NT2/D1 (cell line): ENCODE data around the gene ZKSCAN3.
"Not testable (repeated sequence)": the region's sequence is repeated elsewhere in the genome, so short reads cannot be mapped to it uniquely, and the experiment has no call there.

Experiments used
- DNase-seq: peaks from one replicate; pipeline ENCODE4 v3.0.0-alpha.2; 2011; ENCODE audit warnings: low read depth, low spot score
- H3K27me3 ChIP-seq: 2 replicates; pipeline ENCODE4 v1.6.0; 2011; ENCODE audit warnings: mild to moderate bottlenecking; ENCODE audit not compliant: insufficient read length, insufficient read depth
- H3K36me3 ChIP-seq: 2 replicates; pipeline ENCODE4 v1.6.1; 2011; ENCODE audit warnings: mild to moderate bottlenecking, low read length, mixed read lengths; ENCODE audit not compliant: insufficient read depth, insufficient read length
- H3K4me1 ChIP-seq: 2 replicates; pipeline ENCODE4 v1.5.1; 2011; ENCODE audit not compliant: insufficient read depth, insufficient read length
- H3K4me3 ChIP-seq: 2 replicates; pipeline ENCODE4 v1.5.1; 2011; ENCODE audit warnings: low read depth; ENCODE audit not compliant: insufficient read length
- H3K9ac ChIP-seq: 2 replicates; pipeline ENCODE4 v1.6.0; 2011; ENCODE audit warnings: low read depth; ENCODE audit not compliant: insufficient read length
- H3K9me3 ChIP-seq: 2 replicates; pipeline ENCODE4 v1.5.1; 2011; ENCODE audit warnings: mild to moderate bottlenecking, low read length; ENCODE audit not compliant: insufficient read depth
- SUZ12 ChIP-seq: IDR thresholded peaks from 2 replicates; pipeline ENCODE4 v1.6.1; 2011; ENCODE audit not compliant: insufficient read length, insufficient read depth; ENCODE audit errors: extremely low read depth
- YY1 ChIP-seq: IDR thresholded peaks from 2 replicates; pipeline ENCODE4 v1.6.1; 2011; ENCODE audit not compliant: insufficient read length, insufficient read depth
- ZNF274 ChIP-seq: IDR thresholded peaks from 2 replicates; pipeline ENCODE4 v1.6.1; 2011; ENCODE audit warnings: mild to moderate bottlenecking, low read depth, low read length

ZKSCAN3 gene

GRCh38 chr6:28354688-28355554, 5.2 kb downstream of the ZKSCAN3 start:
- no peak for DNase-seq
- peaks cover 13% of the 10 kb centered on the region for H3K36me3 ChIP-seq
- no peaks in the 10 kb centered on the region for H3K27me3 ChIP-seq
- TF ChIP-seq YY1 = no peak
- TF ChIP-seq SUZ12 = no peak
- no peak for TF ChIP-seq ZNF274
- no peak overlapping the region for H3K9ac ChIP-seq
- H3K9me3 ChIP-seq = peaks cover 10% of the 10 kb centered on the region; the same call in 1 of the 2 replicates
- H3K4me1 ChIP-seq = peaks cover 2% of the 10 kb centered on the region
- H3K4me3 ChIP-seq = no peak overlapping the region

- peaks cover 13% of the 10 kb centered on the region for H3K36me3 ChIP-seq
- peak overlapping the region; percentile 29 for H3K9ac ChIP-seq
- peaks cover 2% of the 10 kb centered on the region for H3K4me1 ChIP-seq
- TF ChIP-seq SUZ12 = no peak
- TF ChIP-seq ZNF274 = no peak
- no peak for TF ChIP-seq YY1
- peak; percentile 72 for DNase-seq
- H3K27me3 ChIP-seq = no peaks in the 10 kb centered on the region
- no peak overlapping the region for H3K4me3 ChIP-seq
- peaks cover 10% of the 10 kb centered on the region; the same call in 1 of the 2 replicates for H3K9me3 ChIP-seq
These were observed 6.3 kb downstream of the ZKSCAN3 start for GRCh38 chr6:28355743-28356665.

GRCh38 chr6:28356666-28357020, 6.9 kb downstream of the ZKSCAN3 start:
- Histone ChIP-seq H3K9me3 (peaks cover 10% of the 10 kb centered on the region; the same call in 1 of the 2 replicates), H3K36me3 (peaks cover 18% of the 10 kb centered on the region), H3K4me3 (no peak overlapping the region), H3K9ac (peak overlapping the region; percentile 4), H3K27me3 (no peaks in the 10 kb centered on the region), H3K4me1 (peaks cover 2% of the 10 kb centered on the region)
- TF ChIP-seq YY1 (no peak), SUZ12 (no peak), ZNF274 (no peak)
- no peak for DNase-seq

GRCh38 chr6:28357036-28357435, 7.3 kb downstream of the ZKSCAN3 start:
- Histone ChIP-seq H3K9ac (no peak overlapping the region), H3K4me3 (no peak overlapping the region), H3K36me3 (peaks cover 21% of the 10 kb centered on the region), H3K4me1 (peaks cover 2% of the 10 kb centered on the region), H3K27me3 (no peaks in the 10 kb centered on the region), H3K9me3 (peaks cover 10% of the 10 kb centered on the region; the same call in 1 of the 2 replicates)
- no peak for DNase-seq
- TF ChIP-seq YY1 (no peak), ZNF274 (no peak), SUZ12 (no peak)

- DNase-seq, H3K9ac ChIP-seq: not testable (repeated sequence)
These were observed 9.8 kb downstream of the ZKSCAN3 start for GRCh38 chr6:28359562-28359961.

GRCh38 chr6:28360961-28361360, 11.2 kb downstream of the ZKSCAN3 start:
- Histone ChIP-seq H3K4me3 (no peak overlapping the region), H3K9ac (no peak overlapping the region), H3K27me3 (no peaks in the 10 kb centered on the region), H3K36me3 (peaks cover 41% of the 10 kb centered on the region), H3K4me1 (peaks cover 2% of the 10 kb centered on the region), H3K9me3 (no peaks in the 10 kb centered on the region)
- DNase-seq = no peak
- TF ChIP-seq YY1 = no peak
- no peak for TF ChIP-seq ZNF274
- no peak for TF ChIP-seq SUZ12

More at GRCh38 chr6:28359562-28359961, 9.8 kb downstream of the ZKSCAN3 start:
- not testable (repeated sequence) for H3K4me3 ChIP-seq, H3K4me1 ChIP-seq, H3K27me3 ChIP-seq, H3K9me3 ChIP-seq
- H3K36me3 ChIP-seq = peaks cover 30% of the 10 kb centered on the region

GRCh38 chr6:28365590-28365989, 15.8 kb downstream of the ZKSCAN3 start:
- not testable (repeated sequence) for H3K9me3 ChIP-seq, H3K9ac ChIP-seq, H3K4me1 ChIP-seq, H3K27me3 ChIP-seq, H3K4me3 ChIP-seq, DNase-seq
- H3K36me3 ChIP-seq = peaks cover 50% of the 10 kb centered on the region
